ENCODE data around the gene FANCF.

DNA sequence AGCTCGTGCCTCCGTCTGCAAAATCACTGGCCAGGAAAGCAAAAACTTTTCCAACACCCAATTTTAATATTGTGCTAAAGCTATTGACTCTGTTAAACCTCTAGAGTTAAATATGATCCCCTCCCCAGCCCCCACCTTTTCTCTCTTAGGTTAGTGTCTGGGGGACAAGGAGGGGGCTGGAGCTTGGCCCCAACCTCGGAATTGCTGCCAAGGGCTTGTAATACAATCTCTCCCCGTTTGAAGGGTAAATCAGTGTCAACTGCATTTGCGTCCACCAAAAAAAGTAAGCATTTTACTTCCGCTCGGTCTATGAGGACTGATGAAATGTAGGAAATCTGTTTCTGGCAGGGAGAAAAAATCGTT is 40.7 kb upstream of the FANCF start, which contains the start of gene GAS2:
- TF ChIP-seq CTCF (IDR thresholded peaks at IDR 0.05) (no peak), POLR2A (IDR thresholded peaks at IDR 0.05; ENCODE audit: low read depth) (no peak)

Data from esophagus muscularis mucosa (tissue), 3 donors.